ENCODE data around the gene MPC1.
"Not testable (repeated sequence)": the region's sequence is repeated elsewhere in the genome, so short reads cannot be mapped to it uniquely, and the experiment has no call there.

MPC1 gene

DNA sequence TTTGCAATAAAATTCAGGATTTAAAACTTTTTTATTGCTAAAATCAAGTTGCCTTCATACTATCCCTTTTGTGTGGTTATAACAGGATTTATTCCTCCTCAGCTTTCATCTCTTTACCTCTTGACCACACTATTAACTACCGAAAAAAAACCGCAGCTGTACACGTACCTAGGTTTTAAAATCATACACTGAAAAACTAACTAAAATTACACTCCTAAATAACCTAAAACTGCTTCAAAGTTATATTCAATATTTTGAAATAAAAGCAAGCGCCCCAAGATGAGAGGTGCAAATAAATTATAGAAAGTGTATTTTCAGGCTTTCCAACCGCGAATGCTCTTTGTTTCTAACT lies 1.4 kb downstream of the MPC1 start:
- no peak for DNase-seq (ENCODE audit: low spot score)

DNA sequence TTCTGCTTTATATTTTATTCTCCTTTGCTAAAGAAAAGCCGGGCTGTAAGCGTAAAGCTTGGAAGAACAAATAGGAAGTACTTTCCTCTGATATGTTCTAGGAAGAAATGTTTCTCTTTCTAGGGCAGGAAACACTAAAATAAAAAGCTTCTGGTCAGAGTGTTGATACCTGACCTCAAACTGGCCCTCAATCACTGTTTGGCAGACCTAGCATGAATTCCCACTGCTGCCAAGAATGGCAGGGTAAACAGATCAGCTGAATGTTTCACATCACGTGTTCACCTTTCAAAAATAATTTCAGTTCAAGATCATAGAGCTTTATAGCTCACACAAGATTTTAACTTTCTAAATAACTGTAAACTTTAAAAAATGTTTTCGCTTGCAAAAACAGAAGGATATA lies 2.9 kb downstream of the MPC1 start:
- no peak for DNase-seq (ENCODE audit: low spot score)

DNA sequence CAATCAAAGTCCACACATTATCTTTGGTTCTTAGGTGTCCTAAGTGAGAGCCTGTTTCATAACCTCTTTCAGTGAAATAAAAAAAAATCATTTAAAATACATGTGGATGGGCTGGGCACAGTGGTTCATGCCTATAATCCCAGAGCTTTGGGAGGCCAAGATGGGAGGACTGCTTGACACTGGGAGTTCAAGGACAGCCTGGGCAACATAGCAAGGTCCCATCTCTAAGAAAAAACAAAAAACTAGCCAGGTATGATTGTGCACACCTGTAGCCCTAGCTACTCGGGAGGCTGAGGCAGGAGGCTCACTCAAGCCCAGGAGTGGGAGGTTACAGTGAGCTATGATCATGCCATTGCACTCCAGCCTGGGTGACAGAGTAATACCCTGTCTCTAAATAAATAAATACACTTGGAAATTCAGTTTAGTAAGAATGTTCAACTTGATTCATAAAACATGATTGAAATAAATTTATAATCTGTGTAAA lies 3.6 kb downstream of the MPC1 start:
- DNase-seq (ENCODE audit: low spot score), result no peak

DNA sequence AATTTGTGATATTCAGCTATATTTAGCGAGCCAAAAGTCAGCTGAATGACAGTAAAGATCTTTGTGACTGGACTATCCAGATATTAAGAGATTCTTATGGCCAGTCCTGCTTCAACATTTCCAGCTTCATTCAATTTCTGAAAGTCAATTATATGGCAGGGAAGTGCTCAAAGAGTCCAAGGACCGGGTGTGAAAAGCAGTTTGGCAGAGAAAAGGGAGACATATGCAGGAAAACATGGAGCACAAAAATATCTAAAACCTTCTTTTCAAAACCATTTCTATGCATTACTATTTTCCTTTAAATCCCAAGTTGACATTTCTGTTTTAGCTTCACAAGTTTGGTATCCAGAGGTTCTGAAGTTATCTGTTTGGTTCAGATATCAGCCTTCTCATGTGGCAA lies 5.0 kb downstream of the MPC1 start:
- no peak for DNase-seq (ENCODE audit: low spot score)

DNA sequence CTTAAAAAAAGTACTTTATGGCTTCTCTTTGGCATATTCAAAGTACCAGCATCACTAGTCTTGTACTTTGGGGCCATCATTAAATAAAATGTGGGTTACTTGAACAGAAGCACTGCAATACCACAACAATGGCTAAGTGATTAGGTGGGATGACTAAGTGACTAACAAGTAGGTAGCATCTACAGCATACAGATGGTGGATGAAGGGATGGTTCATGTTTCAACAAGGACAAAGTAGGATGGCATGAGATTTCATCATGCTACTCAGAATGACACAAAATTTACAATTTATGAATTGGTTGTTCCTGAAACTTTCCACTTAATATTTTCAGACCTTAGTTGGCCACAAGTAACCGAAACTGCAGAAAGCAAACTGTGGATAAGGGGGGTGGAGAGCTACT lies 7.7 kb downstream of the MPC1 start:
- no peak for DNase-seq (ENCODE audit: low spot score)

DNA sequence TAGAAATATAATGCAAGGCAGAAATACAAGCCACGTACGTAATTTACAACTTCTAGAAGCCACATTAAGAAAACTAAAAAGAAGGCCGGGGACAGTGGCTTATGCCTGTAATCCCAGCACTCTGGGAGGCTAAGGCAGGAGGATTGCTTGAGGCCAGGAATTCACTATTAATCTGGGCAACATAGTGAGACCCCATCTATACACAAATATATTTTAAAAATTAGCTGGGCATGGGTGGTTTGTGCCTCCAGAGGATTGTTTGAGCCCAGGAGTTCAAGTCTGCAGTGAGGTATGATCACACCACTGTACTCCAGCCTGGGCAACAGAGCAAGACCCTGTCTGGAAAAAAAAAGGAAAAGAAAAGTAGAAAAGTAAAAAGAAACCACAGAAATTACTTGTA lies 12.3 kb downstream of the MPC1 start:
- DNase-seq (ENCODE audit: low spot score), result no peak

DNA sequence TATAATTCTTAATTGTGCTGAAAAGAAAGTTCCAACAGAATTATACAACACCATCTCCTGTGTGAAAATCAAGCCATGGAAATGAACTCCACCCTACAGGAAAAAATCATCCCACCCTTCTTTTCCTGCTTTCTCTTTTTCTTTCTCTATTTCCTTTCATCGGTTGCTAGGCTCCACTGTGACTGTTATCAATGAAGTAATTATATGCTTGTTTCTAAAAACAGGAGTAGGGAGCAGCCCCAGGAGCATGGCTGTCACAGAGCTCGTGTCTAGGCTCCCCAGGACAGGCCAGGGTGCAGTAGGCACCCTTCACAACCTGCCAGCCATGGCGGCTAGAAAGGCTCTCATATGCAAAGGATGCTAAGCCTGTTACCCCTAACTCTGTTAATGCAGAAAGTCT lies 13.0 kb downstream of the MPC1 start:
- no peak for DNase-seq (ENCODE audit: low spot score)

DNA sequence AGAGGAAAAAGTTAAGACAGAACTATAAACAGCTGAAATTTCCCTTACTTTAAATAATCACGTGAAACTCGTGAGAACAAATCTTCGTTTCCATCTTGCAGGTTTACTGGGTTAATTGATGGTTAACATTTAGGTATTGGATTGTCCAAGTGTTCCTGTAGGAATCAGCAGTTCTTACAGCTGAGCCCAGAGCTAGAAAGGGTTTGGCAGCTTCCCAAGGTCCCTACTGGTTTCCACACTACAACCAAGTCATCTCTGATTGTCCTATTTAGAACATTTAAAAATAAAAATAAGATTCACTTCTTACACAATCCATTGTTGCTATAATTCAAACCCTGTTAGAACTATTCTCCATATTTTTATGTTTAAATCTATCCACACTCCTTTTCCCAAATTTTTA lies 15.8 kb downstream of the MPC1 start:
- DNase-seq (ENCODE audit: low spot score), result no peak

DNA sequence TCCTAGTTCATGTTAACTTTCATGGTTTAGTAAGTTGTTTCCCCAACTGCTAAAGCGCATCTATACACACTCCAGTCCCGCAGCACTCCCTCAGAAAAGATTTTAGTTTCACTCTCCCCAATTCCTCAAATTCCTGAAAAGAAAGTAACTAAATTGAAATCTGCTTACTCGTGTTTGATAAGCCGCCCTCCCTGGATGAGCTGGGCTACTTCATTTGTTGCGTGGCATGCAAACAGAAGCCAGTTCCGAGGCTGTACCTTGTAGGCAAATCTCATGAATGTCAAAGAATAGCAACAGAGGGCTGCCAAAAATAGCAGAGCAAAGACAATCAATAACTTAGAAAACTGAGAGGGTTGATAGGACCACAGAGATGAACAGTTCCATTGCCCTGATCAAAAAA lies 16.9 kb downstream of the MPC1 start:
- no peak for DNase-seq (ENCODE audit: low spot score)

DNA sequence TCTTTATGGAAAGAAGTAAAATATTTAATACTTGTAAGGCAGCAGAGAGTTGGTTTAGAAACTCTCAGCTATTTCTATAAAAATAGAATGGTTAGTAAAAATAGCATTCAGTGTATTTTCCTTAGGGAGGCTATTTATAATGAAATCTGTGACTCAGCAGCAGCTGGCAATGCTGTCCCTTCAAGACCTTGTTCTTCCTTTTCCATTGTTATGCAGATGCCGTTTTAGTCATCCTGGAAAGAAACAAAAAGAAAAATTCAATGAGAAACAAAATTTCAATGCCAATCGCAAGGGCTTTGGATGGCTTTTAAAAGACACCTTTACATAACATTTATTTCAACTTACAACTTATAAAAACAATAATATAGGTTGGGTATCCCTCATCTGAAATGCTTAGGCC lies 17.5 kb downstream of the MPC1 start:
- no peak for DNase-seq (ENCODE audit: low spot score)

DNA sequence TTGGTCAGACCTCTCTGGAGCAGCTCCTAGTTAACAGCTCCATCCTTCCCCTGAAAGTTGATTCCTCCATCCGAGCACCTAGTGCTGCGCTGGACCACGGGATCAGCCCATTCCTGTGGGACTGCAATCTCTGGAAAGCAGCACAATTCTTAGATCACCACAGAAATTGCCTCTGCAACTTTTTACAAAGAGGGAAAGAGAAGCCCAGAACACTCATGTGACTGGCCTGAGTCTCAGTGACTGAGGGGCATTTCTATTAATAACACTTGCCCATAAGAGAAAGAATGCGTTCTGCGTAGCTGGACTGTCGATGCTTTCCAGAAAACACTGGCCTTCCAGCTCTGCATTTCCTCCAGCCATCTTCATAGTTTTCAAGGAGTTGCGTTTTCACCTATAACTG lies 18.3 kb downstream of the MPC1 start:
- DNase-seq (ENCODE audit: low spot score), result no peak

DNA sequence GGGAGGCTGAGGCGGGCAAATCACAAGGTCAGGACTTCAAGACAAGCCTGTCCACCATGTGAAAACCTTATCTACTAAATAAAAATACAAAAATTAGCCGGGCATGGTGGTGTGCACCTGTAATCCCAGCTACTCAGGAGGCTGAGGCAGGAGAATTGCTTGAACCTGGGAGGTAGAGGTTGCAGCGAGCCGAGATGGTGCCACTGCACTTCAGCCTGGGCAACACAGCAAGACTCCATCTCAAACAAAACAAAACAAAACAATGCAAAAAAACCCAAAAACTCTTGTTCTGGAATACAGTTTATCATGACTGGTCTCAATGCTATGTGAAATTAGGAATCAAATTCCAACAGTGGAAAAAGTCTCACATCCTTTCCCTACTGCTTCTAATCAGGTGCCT lies 20.3 kb downstream of the MPC1 start:
- not testable (repeated sequence) for DNase-seq (ENCODE audit: low spot score)

DNA sequence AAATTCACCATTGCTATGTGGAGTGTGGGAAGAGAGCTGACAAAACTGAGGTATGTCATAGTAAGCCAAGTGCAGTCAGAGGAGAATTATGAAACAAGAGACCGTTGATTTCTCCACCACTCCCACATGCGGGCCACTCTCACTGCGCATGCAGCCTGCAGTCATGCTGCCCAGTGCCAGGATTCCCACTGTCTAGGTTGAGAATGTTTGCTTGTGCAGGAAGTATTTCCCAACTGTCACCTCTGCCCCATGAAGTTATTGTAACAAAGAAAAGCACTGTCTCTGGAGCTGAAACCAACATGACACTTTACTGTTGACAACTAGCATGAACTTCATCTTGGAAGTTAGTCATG lies 21.7 kb downstream of the MPC1 start:
- no peak for DNase-seq (ENCODE audit: low spot score)

DNA sequence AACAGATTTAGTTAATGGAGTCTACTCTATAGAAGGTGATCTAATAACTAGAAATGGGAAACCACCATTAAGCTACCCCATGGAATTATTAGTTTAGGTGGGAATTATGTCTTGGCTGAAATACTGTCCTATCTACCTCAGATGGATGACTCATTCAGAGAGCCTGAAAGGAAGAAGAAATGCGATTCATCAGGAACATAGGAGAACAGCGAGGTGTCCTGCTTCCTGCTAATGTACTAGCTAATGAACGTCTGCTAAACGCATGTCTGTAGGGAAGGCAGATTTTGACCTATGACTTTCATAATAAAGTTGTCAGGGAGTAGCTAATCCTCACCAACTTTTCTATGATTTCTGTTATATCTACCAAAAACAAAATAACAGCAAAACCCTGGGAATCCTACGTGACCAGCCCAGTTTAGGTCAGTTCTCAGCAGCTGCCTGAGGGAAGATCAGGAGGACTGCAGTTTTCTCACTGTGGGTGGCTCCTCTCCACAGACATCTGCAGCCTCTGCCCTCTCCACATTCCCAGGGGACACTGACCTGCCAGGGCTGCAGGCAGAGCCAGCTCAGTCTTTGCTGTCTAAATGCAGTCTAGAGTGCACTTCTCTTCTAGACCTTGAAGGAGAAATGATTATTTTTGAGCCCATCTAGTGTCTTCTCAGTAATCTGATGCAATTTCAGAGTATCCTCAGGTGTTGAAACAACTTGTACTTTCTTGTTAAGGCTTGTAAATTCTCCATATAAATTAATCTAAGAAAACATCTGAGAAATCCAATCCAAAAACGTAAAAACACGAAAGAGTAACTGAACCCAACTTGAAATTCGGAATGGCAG lies 22.3 kb downstream of the MPC1 start:
- no peak for DNase-seq (ENCODE audit: low spot score)

DNA sequence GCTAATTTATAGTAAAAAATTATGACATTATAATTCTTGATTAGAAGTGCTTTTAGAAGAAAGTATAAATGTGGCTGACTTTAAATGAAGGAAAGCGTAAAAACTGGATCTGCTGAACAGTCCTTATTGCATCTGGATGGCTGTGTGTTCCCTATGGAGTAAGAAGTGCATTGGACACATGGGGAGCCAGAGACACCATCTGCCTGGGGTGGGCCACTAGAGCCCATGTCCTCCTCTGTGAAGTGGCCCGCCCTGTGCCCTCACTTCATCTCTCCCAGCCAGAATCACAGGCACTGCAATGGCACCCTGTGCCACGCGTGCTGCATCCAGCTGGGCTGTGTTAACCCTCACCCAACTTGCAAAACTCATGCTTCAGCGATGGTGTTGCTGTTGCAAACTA lies 27.2 kb downstream of the MPC1 start:
- no peak for DNase-seq (ENCODE audit: low spot score)

DNA sequence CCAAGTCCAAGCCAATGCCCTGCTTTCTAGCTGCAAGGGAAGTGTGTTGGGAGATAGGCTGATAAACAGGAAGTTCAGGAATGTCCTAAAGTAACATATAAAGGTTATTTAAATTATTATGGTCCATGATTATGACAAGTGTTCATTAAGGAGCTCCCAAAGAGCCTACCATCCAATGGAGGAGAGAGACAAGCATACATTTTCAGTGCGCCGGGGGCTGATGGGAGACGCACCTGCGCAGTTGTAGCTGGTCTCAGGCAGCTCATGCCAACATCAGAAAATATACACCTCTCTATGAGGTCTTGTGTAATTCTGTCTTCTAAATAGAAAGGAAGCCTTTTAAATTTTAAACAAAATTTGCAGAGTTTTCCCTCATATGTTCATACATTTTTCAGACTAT lies 27.8 kb downstream of the MPC1 start:
- DNase-seq (ENCODE audit: low spot score), result no peak

DNA sequence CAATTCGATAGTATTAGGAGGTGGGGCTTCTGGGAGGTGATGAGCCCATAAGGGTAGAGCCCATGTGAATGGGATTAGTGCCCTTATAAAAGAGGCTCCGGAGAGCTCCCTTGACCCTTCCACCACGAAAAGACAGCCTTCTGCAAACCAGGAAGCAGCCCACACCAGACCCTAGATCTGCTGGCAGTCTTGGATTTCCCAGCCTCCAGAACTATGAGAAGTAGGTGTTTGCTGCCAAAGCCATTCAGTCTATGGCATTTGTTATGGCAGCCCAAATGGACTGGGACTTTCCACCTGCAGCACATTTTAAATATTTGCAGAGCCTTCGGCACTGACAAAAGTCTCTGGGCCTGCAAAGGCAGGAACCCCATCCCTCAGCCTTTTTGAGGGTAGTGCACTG lies 28.6 kb downstream of the MPC1 start:
- DNase-seq (ENCODE audit: low spot score), result no peak

DNA sequence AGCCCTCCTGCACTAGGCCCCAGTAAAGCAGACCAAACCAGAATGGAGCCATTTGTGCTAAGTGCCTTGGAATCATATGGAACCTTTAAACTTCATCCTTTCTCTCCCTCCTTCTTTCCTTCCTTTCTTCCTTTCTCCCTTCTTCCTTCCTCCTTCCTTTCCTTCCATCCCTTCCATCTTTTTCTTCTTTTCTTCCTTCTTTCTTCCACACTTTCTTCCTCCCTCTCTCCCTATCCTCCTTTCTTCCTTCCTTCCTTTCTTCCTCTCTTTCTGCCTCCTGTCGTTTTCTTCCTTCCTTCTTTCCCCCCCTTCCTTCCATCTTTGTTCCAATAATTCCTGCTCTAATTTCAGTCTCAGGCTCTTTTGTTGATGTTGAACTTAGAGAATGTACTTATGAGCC lies 29.2 kb downstream of the MPC1 start:
- DNase-seq (ENCODE audit: low spot score), result no peak

DNA sequence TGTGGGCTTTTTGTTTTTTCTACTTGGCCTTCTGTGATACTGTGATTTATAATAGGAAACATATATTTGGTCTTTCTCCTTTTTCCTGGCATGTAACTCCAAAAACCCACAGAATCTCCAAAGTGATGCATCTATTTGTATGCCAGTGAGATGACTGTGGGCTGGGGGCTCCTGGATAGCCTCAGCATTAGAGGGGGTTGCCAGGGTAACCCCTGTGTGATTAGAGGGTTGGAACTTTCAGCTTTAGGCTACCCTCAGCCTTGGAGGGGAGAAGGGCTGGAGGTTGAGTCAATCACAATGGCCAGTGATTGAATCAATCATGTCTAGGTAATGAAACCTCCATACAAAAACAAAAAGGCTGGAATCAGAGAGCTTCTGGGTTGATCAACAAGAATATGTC lies 29.8 kb downstream of the MPC1 start:
- DNase-seq (ENCODE audit: low spot score), result no peak

DNA sequence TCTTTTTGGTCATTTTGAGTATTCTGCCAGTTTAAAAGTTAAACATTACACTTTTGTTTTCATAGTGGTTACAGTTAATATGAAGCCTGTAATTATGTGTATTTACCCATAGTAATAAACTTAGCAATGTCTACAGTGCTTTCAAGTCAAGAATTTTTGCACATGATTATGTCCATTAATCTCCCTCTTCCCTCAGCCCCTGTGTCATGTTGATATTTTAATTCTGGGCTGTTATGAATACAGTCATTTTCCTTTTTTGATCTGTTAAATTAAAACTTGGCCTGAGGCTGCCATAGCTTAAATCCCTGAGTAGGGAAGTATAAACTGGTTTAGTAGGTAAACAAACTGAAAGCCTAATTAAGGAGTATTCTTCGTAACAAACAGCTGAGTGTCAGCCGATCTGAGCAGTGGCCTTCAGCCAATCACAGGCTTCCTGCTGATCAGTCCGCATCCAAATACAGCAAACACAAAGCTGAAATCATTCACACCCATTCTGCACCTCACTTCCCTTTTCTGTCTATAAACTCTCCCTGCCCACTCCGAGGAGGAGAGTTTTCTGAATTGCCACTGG lies 30.9 kb downstream of the MPC1 start:
- no peak for DNase-seq (ENCODE audit: low spot score)

DNA sequence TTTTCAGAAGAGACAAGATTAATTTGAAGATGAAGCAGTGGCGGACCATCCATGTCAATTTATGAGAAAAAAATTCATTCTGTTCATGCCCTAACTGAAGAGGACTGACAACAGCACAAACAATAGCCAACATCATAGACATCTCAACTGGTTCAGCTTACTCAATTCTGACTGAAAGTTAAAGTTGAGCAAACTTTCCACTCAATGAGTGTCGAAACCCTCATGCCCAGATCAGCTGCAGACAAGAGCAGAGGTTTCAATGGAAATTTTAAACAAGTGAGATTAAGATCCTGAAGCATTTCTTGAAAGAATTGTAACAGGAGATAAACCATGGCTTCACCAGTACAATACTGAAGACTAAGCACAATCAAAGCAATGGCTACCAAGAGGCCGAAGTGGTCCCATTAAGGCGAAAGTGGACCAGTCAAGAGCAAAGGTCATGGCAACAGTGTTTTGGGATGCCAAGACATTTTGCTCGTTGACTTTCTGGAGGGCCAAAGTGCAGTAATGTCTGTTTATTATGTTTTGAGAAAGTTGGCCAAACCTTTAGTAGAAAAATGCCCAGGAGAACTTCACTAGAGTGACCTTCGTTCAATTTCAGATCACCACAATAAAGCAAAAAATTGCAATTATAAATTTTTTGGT lies 34.3 kb downstream of the MPC1 start:
- no peak for DNase-seq (ENCODE audit: low spot score)

DNA sequence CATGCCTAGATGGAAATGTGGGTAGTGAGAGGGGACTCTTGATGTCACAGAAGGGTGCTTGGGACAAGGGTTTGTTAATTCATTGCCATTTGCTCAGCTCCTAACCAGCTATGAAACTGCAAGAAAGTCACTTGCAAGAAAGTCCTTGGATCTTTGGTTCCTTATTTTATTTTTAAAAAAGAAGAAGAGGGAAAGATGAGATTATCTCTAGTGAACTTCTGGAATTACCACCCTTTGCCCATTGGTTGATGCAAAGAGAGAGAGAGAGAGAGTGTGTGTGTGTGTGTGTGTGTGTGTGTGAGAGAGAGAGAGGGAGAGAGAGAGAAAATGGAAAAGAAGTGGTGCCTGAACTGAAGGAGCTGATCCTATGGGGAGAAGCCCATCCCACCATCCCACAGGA lies 35.8 kb downstream of the MPC1 start:
- DNase-seq (ENCODE audit: low spot score), result no peak

DNA sequence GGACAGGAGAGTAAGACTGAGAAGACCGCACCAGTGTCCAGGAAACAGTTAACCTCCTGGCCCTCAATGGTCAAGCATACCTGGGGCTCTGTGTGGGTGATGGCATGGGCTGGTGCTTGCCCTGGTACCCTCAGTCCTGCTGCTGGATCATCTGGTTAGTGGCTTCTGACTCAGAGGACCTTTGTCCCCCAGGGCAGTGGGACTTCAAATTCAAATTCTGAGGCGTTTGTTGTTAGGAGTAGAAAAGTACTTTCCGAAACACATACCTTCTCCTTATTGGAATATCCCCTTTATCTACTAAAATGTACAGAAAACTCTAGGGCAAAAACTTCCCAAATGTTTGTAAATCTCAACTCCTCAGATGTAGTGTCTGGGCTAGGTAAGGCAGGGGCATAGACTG lies 36.3 kb downstream of the MPC1 start:
- DNase-seq (ENCODE audit: low spot score), result no peak

DNA sequence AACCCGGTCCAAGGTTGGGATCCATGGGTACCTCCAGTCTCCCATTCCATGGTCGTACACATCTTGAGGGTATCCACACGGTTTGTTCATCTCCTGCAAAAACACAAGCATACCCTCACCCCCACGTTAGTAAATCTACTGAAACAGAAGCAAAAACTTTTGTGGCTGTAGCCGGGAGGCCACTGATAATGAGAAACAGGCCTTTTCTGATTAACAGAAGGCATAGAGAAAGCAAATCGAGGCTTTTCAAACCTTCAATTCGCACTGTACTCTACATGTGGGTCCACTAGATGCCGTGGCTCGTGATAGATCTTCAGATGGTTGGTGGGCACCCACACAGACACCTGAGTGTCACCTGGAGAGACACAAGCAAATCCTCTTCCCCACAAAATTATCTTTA lies 37.1 kb downstream of the MPC1 start:
- not testable (repeated sequence) for DNase-seq (ENCODE audit: low spot score)

All from ecto neural progenitor cell (in vitro differentiated cells).